SK-N-SH treated with all-trans-retinoic acid at 6 μM for 48 hours (cell line): ENCODE measurements around the gene CCL18.

Experiments used
- ATAC-seq: fragments of 200-7000 bp; cut with Tn5 transposase; 3 replicates; pipeline ENCODE4 v1.9.1; 2020; ENCODE audit warnings: mild to moderate bottlenecking, moderate library complexity
- ARNTL ChIP-seq: fragments of 450-650 bp; formaldehyde crosslinking; IDR thresholded peaks from 2 replicates; pipeline ENCODE4 v1.5.0; 2020; ENCODE audit warnings: low read depth, mild to moderate bottlenecking, moderate library complexity, borderline replicate concordance
- BACH2 ChIP-seq: fragments of 250-450 bp; sonication (Bioruptor Pico); IDR thresholded peaks from 2 replicates; pipeline ENCODE4 v1.9.0; 2021; ENCODE audit warnings: mild to moderate bottlenecking, borderline replicate concordance
- CSDC2 ChIP-seq: fragments of 250-450 bp; sonication (Bioruptor Pico); IDR thresholded peaks from 2 replicates; pipeline ENCODE4 v1.5.0; 2020; ENCODE audit warnings: mild to moderate bottlenecking, moderate library complexity
- CSRNP3 ChIP-seq: fragments of 250-450 bp; sonication (Bioruptor Pico); IDR thresholded peaks from 2 replicates; pipeline ENCODE4 v1.5.1; 2021; ENCODE audit warnings: mild to moderate bottlenecking, moderate library complexity
- ESRRG ChIP-seq: fragments of 250-450 bp; sonication (Bioruptor Pico); IDR thresholded peaks from 2 replicates; pipeline ENCODE4 v1.6.1; 2021; ENCODE audit warnings: mild to moderate bottlenecking
- GLIS3 ChIP-seq: fragments of 250-450 bp; sonication (Bioruptor Pico); IDR thresholded peaks from 2 replicates; pipeline ENCODE4 v1.5.0; 2020; ENCODE audit warnings: mild to moderate bottlenecking, moderate library complexity
- ISL1 ChIP-seq: fragments of 250-450 bp; sonication (Bioruptor Pico); IDR thresholded peaks from 2 replicates; pipeline ENCODE4 v2.1.2; 2022; ENCODE audit warnings: mild to moderate bottlenecking, moderate library complexity
- OSR1 ChIP-seq: fragments of 250-450 bp; sonication (Bioruptor Pico); IDR thresholded peaks from 2 replicates; pipeline ENCODE4 v1.8.0; 2022; ENCODE audit warnings: moderate library complexity, mild to moderate bottlenecking, inconsistent platforms
- PPARA ChIP-seq: fragments of 250-450 bp; sonication (Bioruptor Pico); IDR thresholded peaks from 2 replicates; pipeline ENCODE4 v1.5.0; 2020; ENCODE audit warnings: mild to moderate bottlenecking, borderline replicate concordance
- RARB ChIP-seq: fragments of 250-450 bp; sonication (Bioruptor Pico); IDR thresholded peaks from 2 replicates; pipeline ENCODE4 v1.8.0; 2021; ENCODE audit warnings: mild to moderate bottlenecking, moderate library complexity
- SNAI2 ChIP-seq: fragments of 250-450 bp; sonication (Bioruptor Pico); IDR thresholded peaks from 2 replicates; pipeline ENCODE4 v1.5.0; 2020; ENCODE audit warnings: mild to moderate bottlenecking, moderate library complexity
- TCF4 ChIP-seq: fragments of 250-450 bp; sonication (Bioruptor Pico); IDR thresholded peaks from 2 replicates; pipeline ENCODE4 v1.8.0; 2021; ENCODE audit warnings: mild to moderate bottlenecking, moderate library complexity, borderline replicate concordance
- ZC3H10 ChIP-seq: fragments of 250-450 bp; sonication (Bioruptor Pico); IDR thresholded peaks from 2 replicates; pipeline ENCODE4 v1.5.1; 2021; ENCODE audit warnings: mild to moderate bottlenecking, moderate library complexity
- ZFP3 ChIP-seq: fragments of 250-450 bp; sonication (Bioruptor Pico); IDR thresholded peaks from 2 replicates; pipeline ENCODE4 v1.5.0; 2020; ENCODE audit warnings: mild to moderate bottlenecking, moderate library complexity
- ZFP30 ChIP-seq: fragments of 450-650 bp; formaldehyde crosslinking; IDR thresholded peaks from 2 replicates; pipeline ENCODE4 v1.5.0; 2022; ENCODE audit warnings: mild to moderate bottlenecking, moderate library complexity
- ZNF565 ChIP-seq: fragments of 450-650 bp; formaldehyde crosslinking; conservative IDR thresholded peaks from 2 replicates; pipeline ENCODE4 v1.5.0; 2020; ENCODE audit warnings: low read depth, mild to moderate bottlenecking, moderate library complexity
- ZNF8 ChIP-seq: fragments of 450-650 bp; formaldehyde crosslinking; IDR thresholded peaks from 2 replicates; pipeline ENCODE4 v1.5.0; 2020; ENCODE audit warnings: mild to moderate bottlenecking, moderate library complexity
- TF ChIP-seq, protein P1 (sequence below): fragments of 250-450 bp; sonication (Bioruptor Pico); IDR thresholded peaks from 2 replicates; pipeline ENCODE4 v1.8.0; 2020; ENCODE audit warnings: mild to moderate bottlenecking, moderate library complexity, borderline replicate concordance
- TF ChIP-seq, protein P2 (sequence below): fragments of 250-450 bp; sonication (Bioruptor Pico); IDR thresholded peaks from 2 replicates; pipeline ENCODE4 v1.8.0; 2021; ENCODE audit warnings: low read depth, mild to moderate bottlenecking, moderate library complexity, borderline replicate concordance

Gene CCL18

DNA sequence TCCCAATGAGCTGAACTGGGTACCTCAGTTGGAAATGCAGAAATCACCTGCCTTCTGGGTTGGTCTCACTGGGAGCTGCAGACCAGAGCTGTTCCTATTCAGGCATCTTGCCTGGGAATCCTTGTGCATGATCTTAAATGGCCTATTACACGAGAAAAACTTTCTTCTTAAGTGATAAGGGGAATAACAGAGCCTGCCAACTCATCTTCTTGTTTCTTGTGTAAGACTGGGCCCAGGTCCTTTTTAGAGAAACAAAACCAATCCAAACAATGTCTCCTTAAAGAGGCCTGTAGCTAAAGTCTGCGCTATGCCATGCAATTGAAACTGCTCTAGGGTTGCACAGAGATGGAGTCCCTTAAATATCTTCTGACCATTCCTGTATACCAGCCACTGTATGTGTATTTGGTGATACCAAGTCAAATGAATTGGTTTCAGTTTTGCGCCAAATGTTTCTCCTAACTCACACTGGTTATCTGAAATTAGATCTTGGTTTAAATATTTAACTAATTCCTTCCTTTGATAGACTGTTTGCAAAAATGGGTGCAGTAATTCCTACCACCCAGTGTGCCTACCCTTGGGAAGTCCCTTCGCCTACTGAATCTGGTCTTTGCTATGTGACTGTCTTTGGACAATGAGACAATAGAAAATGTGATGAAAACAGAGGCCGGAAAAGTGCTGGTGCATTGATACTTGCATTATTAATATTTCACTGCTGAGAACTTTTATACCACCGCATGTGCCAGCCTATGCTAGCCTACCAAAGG, 39.8 kb upstream of the CCL18 start:
- ATAC-seq = no peak
- TF ChIP-seq CSRNP3 (CRISPR knock-in tag) (no peak), ESRRG (CRISPR knock-in tag) (no peak), PPARA (CRISPR knock-in tag) (no peak), ZNF8 (CRISPR knock-in tag) (no peak), OSR1 (no peak), ZFP3 (CRISPR knock-in tag) (no peak), ISL1 (CRISPR knock-in tag) (no peak), TCF4 (CRISPR knock-in tag) (no peak), SNAI2 (no peak), ZFP30 (CRISPR knock-in tag) (no peak), RARB (CRISPR knock-in tag) (no peak), CSDC2 (CRISPR knock-in tag) (no peak), BACH2 (CRISPR knock-in tag) (no peak), ZC3H10 (CRISPR knock-in tag) (no peak), GLIS3 (CRISPR knock-in tag) (no peak), ARNTL (CRISPR knock-in tag) (no peak), ZNF565 (CRISPR knock-in tag) (no peak)
- TF ChIP-seq, protein P1, sequence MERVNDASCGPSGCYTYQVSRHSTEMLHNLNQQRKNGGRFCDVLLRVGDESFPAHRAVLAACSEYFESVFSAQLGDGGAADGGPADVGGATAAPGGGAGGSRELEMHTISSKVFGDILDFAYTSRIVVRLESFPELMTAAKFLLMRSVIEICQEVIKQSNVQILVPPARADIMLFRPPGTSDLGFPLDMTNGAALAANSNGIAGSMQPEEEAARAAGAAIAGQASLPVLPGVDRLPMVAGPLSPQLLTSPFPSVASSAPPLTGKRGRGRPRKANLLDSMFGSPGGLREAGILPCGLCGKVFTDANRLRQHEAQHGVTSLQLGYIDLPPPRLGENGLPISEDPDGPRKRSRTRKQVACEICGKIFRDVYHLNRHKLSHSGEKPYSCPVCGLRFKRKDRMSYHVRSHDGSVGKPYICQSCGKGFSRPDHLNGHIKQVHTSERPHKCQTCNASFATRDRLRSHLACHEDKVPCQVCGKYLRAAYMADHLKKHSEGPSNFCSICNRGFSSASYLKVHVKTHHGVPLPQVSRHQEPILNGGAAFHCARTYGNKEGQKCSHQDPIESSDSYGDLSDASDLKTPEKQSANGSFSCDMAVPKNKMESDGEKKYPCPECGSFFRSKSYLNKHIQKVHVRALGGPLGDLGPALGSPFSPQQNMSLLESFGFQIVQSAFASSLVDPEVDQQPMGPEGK (CRISPR knock-in tag) = no peak

GRCh38 chr17:36027761-36028160, 36.3 kb upstream of the CCL18 start:
- ATAC-seq = no peak

More at GRCh38 chr17:36027761-36028160, 36.3 kb upstream of the CCL18 start:
- TF ChIP-seq CSDC2 (CRISPR knock-in tag) (no peak), TCF4 (CRISPR knock-in tag) (no peak), ZFP3 (CRISPR knock-in tag) (no peak), CSRNP3 (CRISPR knock-in tag) (no peak), RARB (CRISPR knock-in tag) (no peak), SNAI2 (no peak)
- TF ChIP-seq, protein P2, sequence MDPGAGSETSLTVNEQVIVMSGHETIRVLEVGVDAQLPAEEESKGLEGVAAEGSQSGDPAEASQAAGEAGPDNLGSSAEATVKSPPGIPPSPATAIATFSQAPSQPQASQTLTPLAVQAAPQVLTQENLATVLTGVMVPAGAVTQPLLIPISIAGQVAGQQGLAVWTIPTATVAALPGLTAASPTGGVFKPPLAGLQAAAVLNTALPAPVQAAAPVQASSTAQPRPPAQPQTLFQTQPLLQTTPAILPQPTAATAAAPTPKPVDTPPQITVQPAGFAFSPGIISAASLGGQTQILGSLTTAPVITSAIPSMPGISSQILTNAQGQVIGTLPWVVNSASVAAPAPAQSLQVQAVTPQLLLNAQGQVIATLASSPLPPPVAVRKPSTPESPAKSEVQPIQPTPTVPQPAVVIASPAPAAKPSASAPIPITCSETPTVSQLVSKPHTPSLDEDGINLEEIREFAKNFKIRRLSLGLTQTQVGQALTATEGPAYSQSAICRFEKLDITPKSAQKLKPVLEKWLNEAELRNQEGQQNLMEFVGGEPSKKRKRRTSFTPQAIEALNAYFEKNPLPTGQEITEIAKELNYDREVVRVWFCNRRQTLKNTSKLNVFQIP (CRISPR knock-in tag) = no peak
- TF ChIP-seq, protein P1 (CRISPR knock-in tag) = no peak
